T-helper 17 cell (primary cell): Measurements from ENCODE around the gene SYTL3. TPM values are rescaled to one million over a fixed set of nuclear protein-coding genes. Genes with fewer than 3 reads are reported as not detected.

ENCODE experiments used
- ATAC-seq: fragments of 150-1000 bp; cut with Tn5 transposase; 2 replicates; pipeline ENCODE4 v1.10.0; 2021; ENCODE audit warnings: mild to moderate bottlenecking, moderate library complexity
- DNase-seq, 3 donors: peaks; one replicate each; pipeline versions ENCODE4 v3.0.0 to v3.0.0-alpha.2; 2020 to 2021
- H3K9me3 ChIP-seq: one replicate; pipeline ENCODE4 v1.7.0; 2013; ENCODE audit warnings: low read length, mild to moderate bottlenecking; ENCODE audit not compliant: control insufficient read depth, poor library complexity, severe bottlenecking
- H3K27ac Mint-ChIP-seq: one replicate; pipeline ENCODE4 v1.8.0; 2022; ENCODE audit warnings: mild to moderate bottlenecking, moderate library complexity, mixed read lengths
- H3K27me3 Mint-ChIP-seq: one replicate; pipeline ENCODE4 v1.8.0; 2022; ENCODE audit warnings: mixed read lengths
- H3K36me3 Mint-ChIP-seq: one replicate; pipeline ENCODE4 v1.8.0; 2022; ENCODE audit warnings: low read depth, mixed read lengths
- H3K4me1 Mint-ChIP-seq: one replicate; pipeline ENCODE4 v1.8.0; 2022; ENCODE audit warnings: mild to moderate bottlenecking, mixed read lengths
- H3K4me3 Mint-ChIP-seq: one replicate; pipeline ENCODE4 v1.8.0; 2022; ENCODE audit warnings: mild to moderate bottlenecking, moderate library complexity, mixed read lengths
- total RNA-seq, 4 donors: library from RNA in 2 of 4; stranded (reverse) in 2 of 4; gene quantifications; one replicate each; pipeline ENCODE4 v1.2.3 and lab custom pipeline; 2022 to 2026

SYTL3 gene
- total RNA-seq, 2 donors from 2014 or later = 28.9 to 36.1 TPM

GRCh38 chr6:158729906-158730540 is 80.2 kb downstream of the SYTL3 start:
- DNase-seq = no peak
- peaks cover 11% of the 10 kb centered on the region for H3K36me3 Mint-ChIP-seq
- no peaks in the 10 kb centered on the region for H3K27me3 Mint-ChIP-seq
- H3K9me3 ChIP-seq = peaks cover 3% of the 10 kb centered on the region
- no peak for ATAC-seq
- no peak overlapping the region for H3K27ac Mint-ChIP-seq
- no peak overlapping the region for H3K4me3 Mint-ChIP-seq
- peaks cover 5% of the 10 kb centered on the region for H3K4me1 Mint-ChIP-seq

- H3K36me3 Mint-ChIP-seq = peaks cover 11% of the 10 kb centered on the region
- peaks cover 7% of the 10 kb centered on the region for H3K4me1 Mint-ChIP-seq
- H3K9me3 ChIP-seq = peaks cover 3% of the 10 kb centered on the region
These were observed 80.7 kb downstream of the SYTL3 start for GRCh38 chr6:158730541-158730907.

DNA sequence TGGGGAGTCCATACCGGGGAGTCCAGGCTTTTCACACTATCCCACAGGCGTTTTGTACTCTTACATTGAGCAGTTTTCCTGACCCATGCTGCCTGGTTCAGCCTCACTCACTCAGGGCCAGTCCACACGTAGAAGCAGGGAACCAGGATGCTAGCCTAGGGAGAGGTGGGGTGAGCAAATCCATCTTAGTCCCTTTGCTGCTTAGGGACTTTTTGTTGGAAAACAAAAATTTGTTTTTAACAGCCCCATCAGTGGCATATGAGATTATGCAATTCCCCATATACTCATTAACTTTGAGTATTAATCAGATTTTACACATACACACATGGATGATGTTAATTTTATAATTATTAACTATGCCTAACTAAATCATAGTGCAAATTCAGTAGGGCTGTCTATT is 85.2 kb downstream of the SYTL3 start:
- peaks cover 15% of the 10 kb centered on the region for H3K36me3 Mint-ChIP-seq
- no peak for ATAC-seq
- H3K4me1 Mint-ChIP-seq = peaks cover 10% of the 10 kb centered on the region
- H3K27ac Mint-ChIP-seq = no peak overlapping the region
- no peaks in the 10 kb centered on the region for H3K27me3 Mint-ChIP-seq
- no peak for DNase-seq
- H3K4me3 Mint-ChIP-seq = no peak overlapping the region
- H3K9me3 ChIP-seq = peaks cover 3% of the 10 kb centered on the region

More at GRCh38 chr6:158730541-158730907, 80.7 kb downstream of the SYTL3 start:
- Mint-ChIP-seq H3K4me3 (no peak overlapping the region), H3K27me3 (no peaks in the 10 kb centered on the region), H3K27ac (no peak overlapping the region)
- no peak for DNase-seq
- ATAC-seq = no peak

DNA sequence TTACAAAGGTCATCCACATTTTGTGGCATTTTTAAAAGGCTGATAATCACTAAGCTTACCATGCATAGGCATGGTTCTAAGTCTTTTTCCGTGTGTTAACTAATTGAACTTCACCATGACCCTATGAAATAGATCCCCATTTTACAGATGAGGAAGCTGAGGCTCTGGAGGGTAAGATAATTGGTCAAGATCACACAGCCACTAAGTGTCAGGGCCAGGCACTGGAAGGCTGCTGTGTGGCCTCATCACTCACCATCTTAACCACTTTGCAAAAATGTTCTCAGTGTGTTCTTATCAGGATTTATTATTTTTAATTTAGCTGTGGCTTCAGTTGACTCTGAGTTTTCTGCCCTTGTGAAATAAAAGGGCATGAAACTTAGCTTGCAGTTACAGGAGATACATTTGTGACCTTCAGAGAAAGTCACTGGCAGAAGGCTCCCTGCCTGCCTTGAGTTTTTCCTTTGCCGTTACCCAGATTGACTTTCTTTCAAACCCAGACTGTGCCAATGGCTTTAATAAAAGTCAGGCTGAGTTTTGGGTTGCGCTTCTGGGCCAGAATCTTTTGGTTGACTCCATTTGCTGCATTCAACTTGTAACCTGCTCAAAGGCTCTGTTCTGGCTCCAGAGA is 87.3 kb downstream of the SYTL3 start:
- no peak overlapping the region for H3K4me3 Mint-ChIP-seq
- ATAC-seq = no peak
- no peak for DNase-seq
- peaks cover 10% of the 10 kb centered on the region for H3K36me3 Mint-ChIP-seq
- H3K27ac Mint-ChIP-seq = no peak overlapping the region
- peaks cover 3% of the 10 kb centered on the region for H3K9me3 ChIP-seq
- no peaks in the 10 kb centered on the region for H3K27me3 Mint-ChIP-seq
- H3K4me1 Mint-ChIP-seq = peaks cover 10% of the 10 kb centered on the region

DNA sequence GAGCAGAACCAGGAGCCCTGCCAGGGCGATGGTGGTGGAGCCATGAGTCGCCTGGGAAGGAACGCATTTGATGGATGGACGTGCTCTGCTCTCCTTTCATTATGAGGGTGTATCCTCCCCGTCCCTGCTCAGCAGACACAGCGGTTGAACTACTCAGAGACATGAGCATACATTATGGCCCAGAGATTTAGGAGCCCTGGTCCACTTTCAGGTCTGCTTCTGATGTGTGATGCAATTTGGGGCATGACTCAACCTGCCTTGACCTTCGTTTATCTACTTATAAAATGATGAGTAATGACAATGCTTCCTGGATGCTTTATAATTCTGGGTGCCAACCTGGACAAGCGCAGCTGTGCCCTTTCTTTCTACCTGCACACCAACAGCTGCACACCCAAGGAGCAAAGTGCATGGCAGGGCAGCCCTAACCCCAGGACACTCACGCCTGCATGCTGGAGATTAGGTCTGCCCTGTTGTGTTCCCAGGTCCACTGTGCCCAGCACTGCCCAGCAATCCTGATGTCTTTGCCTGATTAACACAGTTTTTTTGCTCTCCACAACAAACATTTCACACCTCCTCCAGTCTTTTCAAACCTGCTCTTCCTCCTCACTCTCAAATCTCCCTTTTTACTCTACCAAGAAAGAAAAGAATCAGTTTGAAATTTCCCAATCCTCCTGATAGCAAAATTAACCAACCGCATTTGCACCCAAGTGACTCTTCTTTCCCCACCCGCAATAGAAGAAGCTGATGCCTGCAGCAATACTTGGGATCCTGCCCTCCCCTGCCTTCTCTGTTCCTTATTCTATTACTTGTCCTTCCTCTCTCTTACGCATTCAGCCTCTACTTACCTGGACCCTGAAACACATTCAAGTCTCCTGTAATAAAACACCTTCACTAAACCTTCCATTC is 88.1 kb downstream of the SYTL3 start:
- Mint-ChIP-seq H3K36me3 (peaks cover 10% of the 10 kb centered on the region), H3K4me1 (peaks cover 10% of the 10 kb centered on the region)
- no peak for ATAC-seq

GRCh38 chr6:158739673-158740072 is 89.8 kb downstream of the SYTL3 start:
- peaks cover 13% of the 10 kb centered on the region for H3K36me3 Mint-ChIP-seq
- H3K9me3 ChIP-seq = no peaks in the 10 kb centered on the region
- no peak overlapping the region for H3K4me3 Mint-ChIP-seq
- no peaks in the 10 kb centered on the region for H3K27me3 Mint-ChIP-seq
- peaks cover 9% of the 10 kb centered on the region for H3K4me1 Mint-ChIP-seq
- DNase-seq (no peak), ATAC-seq (no peak)
- no peak overlapping the region for H3K27ac Mint-ChIP-seq

More for the DNA sequence above, 88.1 kb downstream of the SYTL3 start:
- H3K9me3 ChIP-seq = peaks cover 3% of the 10 kb centered on the region
- Mint-ChIP-seq H3K4me3 (no peak overlapping the region), H3K27me3 (no peaks in the 10 kb centered on the region), H3K27ac (no peak overlapping the region)
- DNase-seq = no peak

GRCh38 chr6:158743033-158743651 is 93.3 kb downstream of the SYTL3 start:
- DNase-seq = no peak
- no peaks in the 10 kb centered on the region for H3K9me3 ChIP-seq
- H3K27me3 Mint-ChIP-seq = no peaks in the 10 kb centered on the region
- no peak overlapping the region for H3K4me3 Mint-ChIP-seq
- H3K4me1 Mint-ChIP-seq = peaks cover 2% of the 10 kb centered on the region
- no peak overlapping the region for H3K27ac Mint-ChIP-seq
- no peak for ATAC-seq
- H3K36me3 Mint-ChIP-seq = peaks cover 10% of the 10 kb centered on the region

- no peak for ATAC-seq
- no peaks in the 10 kb centered on the region for H3K9me3 ChIP-seq
- peak overlapping the region; percentile 56 for H3K27ac Mint-ChIP-seq
- no peak for DNase-seq
- no peak overlapping the region for H3K4me3 Mint-ChIP-seq
- no peaks in the 10 kb centered on the region for H3K4me1 Mint-ChIP-seq
- peaks cover 6% of the 10 kb centered on the region for H3K36me3 Mint-ChIP-seq
- H3K27me3 Mint-ChIP-seq = no peaks in the 10 kb centered on the region
These were observed 95.2 kb downstream of the SYTL3 start for GRCh38 chr6:158744986-158745430.

- H3K4me1 Mint-ChIP-seq = peaks cover 2% of the 10 kb centered on the region
- no peaks in the 10 kb centered on the region for H3K9me3 ChIP-seq
- H3K27me3 Mint-ChIP-seq = no peaks in the 10 kb centered on the region
- DNase-seq = no peak
- ATAC-seq = no peak
- H3K36me3 Mint-ChIP-seq = peaks cover 3% of the 10 kb centered on the region
- no peak overlapping the region for H3K27ac Mint-ChIP-seq
- H3K4me3 Mint-ChIP-seq = no peak overlapping the region
These were observed 101.4 kb downstream of the SYTL3 start for GRCh38 chr6:158751224-158751623.

DNA sequence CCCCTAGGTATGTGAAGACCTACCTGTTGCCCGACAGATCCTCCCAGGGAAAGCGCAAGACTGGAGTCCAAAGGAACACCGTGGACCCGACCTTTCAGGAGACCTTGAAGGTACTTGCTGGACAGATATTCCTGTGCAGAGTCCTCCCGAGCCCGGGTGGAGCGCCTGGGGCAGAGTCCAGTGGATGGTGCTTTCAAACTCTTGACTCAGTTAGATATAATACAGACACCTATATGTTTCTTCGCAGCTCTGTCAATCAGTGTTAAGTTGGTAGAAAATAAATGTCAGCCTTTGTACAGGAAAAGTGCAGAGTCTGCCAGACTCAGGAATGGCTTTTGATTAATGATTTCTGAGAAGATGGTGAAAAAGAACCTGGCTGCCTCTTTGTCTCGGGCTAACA is 102.1 kb downstream of the SYTL3 start:
- Mint-ChIP-seq H3K27me3 (no peaks in the 10 kb centered on the region), H3K4me1 (peaks cover 2% of the 10 kb centered on the region), H3K36me3 (peaks cover 3% of the 10 kb centered on the region), H3K27ac (no peak overlapping the region), H3K4me3 (no peak overlapping the region)
- ATAC-seq (no peak), DNase-seq (no peak)
- H3K9me3 ChIP-seq = no peaks in the 10 kb centered on the region

- Mint-ChIP-seq H3K36me3 (peaks cover 4% of the 10 kb centered on the region), H3K4me1 (peaks cover 2% of the 10 kb centered on the region), H3K27ac (no peak overlapping the region), H3K4me3 (no peak overlapping the region), H3K27me3 (no peaks in the 10 kb centered on the region)
- no peaks in the 10 kb centered on the region for H3K9me3 ChIP-seq
- DNase-seq = no peak
- ATAC-seq = no peak
These were observed 102.8 kb downstream of the SYTL3 start for GRCh38 chr6:158752613-158753012.

DNA sequence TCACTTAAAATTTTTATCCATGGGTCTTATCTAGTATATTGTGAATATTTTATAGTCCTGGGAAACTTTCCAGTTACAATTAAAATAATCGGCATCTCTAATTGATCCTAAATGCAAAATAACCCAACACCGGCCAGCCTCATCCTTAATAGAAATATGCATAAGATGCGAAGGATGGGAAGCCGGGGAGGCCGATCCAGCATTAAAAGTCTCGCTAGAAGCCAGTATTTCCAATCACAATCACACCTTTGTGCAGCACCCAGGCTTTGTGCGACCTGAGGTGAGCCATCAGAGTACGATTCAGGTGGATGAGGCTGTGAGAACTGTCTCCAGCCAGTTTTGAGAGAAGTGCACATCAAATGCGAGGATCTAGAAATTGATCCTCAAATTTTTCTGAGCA is 104.0 kb downstream of the SYTL3 start:
- Mint-ChIP-seq H3K27ac (no peak overlapping the region), H3K27me3 (no peaks in the 10 kb centered on the region), H3K4me3 (no peak overlapping the region), H3K36me3 (peaks cover 6% of the 10 kb centered on the region), H3K4me1 (peaks cover 2% of the 10 kb centered on the region)
- H3K9me3 ChIP-seq = no peaks in the 10 kb centered on the region
- DNase-seq = no peak
- ATAC-seq = no peak

DNA sequence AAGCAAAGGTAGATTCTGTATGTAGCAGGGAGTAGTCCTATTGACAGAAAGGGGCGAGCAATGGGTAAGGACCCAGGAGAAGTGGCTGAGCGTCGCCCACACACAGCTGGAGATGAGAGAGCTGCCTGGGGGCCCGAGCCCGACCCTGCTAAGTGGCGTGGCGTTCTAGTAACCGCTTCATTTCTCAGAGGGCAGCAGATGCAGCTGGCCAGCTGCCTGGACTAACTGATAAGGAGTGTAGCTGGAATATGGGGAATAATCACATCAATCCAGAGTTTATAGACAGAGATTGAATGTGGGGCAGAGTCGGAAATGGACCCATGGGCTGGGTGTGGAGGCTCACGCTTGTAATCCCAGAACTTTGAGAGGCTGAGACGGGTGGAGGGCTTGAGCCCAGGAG is 104.9 kb downstream of the SYTL3 start:
- peak overlapping the region; percentile 67 for H3K27ac Mint-ChIP-seq
- no peak for DNase-seq
- no peaks in the 10 kb centered on the region for H3K9me3 ChIP-seq
- H3K4me1 Mint-ChIP-seq = peaks cover 2% of the 10 kb centered on the region
- no peak for ATAC-seq
- peaks cover 5% of the 10 kb centered on the region for H3K36me3 Mint-ChIP-seq
- H3K4me3 Mint-ChIP-seq = no peak overlapping the region
- no peaks in the 10 kb centered on the region for H3K27me3 Mint-ChIP-seq
